GM23338 (cell line): Measurements from ENCODE around the gene MYORG. TPM values are rescaled to one million over a fixed set of nuclear protein-coding genes. Genes with fewer than 3 reads are reported as not detected.

ENCODE experiments used
- ATAC-seq: fragments of 200-7000 bp; cut with Tn5 transposase; 3 replicates; pipeline ENCODE4 v1.9.1; 2020
- DNase-seq: peaks from one replicate; pipeline ENCODE4 v3.0.0-alpha.2; 2015; ENCODE audit warnings: low spot score
- H2AFZ ChIP-seq: fragments of 200-600 bp; sonication (generic); 2 replicates; pipeline ENCODE4 v1.8.0; 2016; ENCODE audit warnings: antibody characterized with exemption, mild to moderate bottlenecking, moderate library complexity
- H3F3A ChIP-seq: fragments of 200-600 bp; sonication (generic); replicated peaks from 2 replicates; pipeline ENCODE4 v1.8.0; 2017; ENCODE audit warnings: antibody characterized with exemption, mixed run types, low read depth
- H3K27ac ChIP-seq: fragments of 200-600 bp; sonication (generic); 2 replicates; pipeline ENCODE4 v1.6.1; 2016; ENCODE audit warnings: low read depth
- H3K27me3 ChIP-seq: fragments of 200-600 bp; sonication (generic); 2 replicates; pipeline ENCODE4 v1.8.0; 2016; ENCODE audit warnings: mild to moderate bottlenecking, mixed run types, moderate library complexity; ENCODE audit not compliant: insufficient read depth
- H3K36me3 ChIP-seq: fragments of 200-600 bp; sonication (generic); 2 replicates; pipeline ENCODE4 v1.8.0; 2016; ENCODE audit warnings: mild to moderate bottlenecking; ENCODE audit not compliant: insufficient read depth
- H3K4me1 ChIP-seq: fragments of 200-600 bp; sonication (generic); 2 replicates; pipeline ENCODE4 v1.8.0; 2016; ENCODE audit warnings: mild to moderate bottlenecking, moderate library complexity; ENCODE audit not compliant: insufficient read depth
- H3K4me2 ChIP-seq: fragments of 200-600 bp; sonication (generic); 2 replicates; pipeline ENCODE4 v1.7.1; 2017; ENCODE audit warnings: mixed run types
- H3K4me3 ChIP-seq: fragments of 200-600 bp; sonication (generic); 2 replicates; pipeline ENCODE4 v1.6.1; 2016; ENCODE audit warnings: mixed run types
- H3K79me2 ChIP-seq: fragments of 200-600 bp; sonication (generic); replicated peaks from 2 replicates; pipeline ENCODE4 v1.8.0; 2017; ENCODE audit warnings: mild to moderate bottlenecking; ENCODE audit not compliant: insufficient read depth
- H3K9me2 ChIP-seq: fragments of 200-600 bp; sonication (generic); 2 replicates; pipeline ENCODE4 v1.8.0; 2017; ENCODE audit not compliant: insufficient read depth
- H4K20me1 ChIP-seq: fragments of 200-600 bp; sonication (generic); replicated peaks from 2 replicates; pipeline ENCODE4 v1.8.0; 2017; ENCODE audit warnings: mild to moderate bottlenecking; ENCODE audit not compliant: insufficient read depth
- H3K27ac Mint-ChIP-seq: 2 replicates; pipeline ENCODE4 v1.8.0; 2020; ENCODE audit warnings: inconsistent platforms, mild to moderate bottlenecking, moderate library complexity, mixed read lengths
- H3K27me3 Mint-ChIP-seq: 3 replicates; pipeline ENCODE4 v1.8.0; 2022; ENCODE audit warnings: low read depth, mild to moderate bottlenecking, moderate library complexity, mixed read lengths, inconsistent platforms; ENCODE audit not compliant: insufficient read depth, poor library complexity
- H3K36me3 Mint-ChIP-seq: 3 replicates; pipeline ENCODE4 v1.8.0; 2021; ENCODE audit warnings: low read depth, mild to moderate bottlenecking, inconsistent platforms, moderate library complexity, mixed read lengths
- H3K4me1 Mint-ChIP-seq: 3 replicates; pipeline ENCODE4 v1.8.0; 2020; ENCODE audit warnings: mild to moderate bottlenecking, inconsistent platforms, mixed read lengths
- H3K4me3 Mint-ChIP-seq: 3 replicates; pipeline ENCODE4 v1.8.0; 2021; ENCODE audit warnings: moderate library complexity, mild to moderate bottlenecking, inconsistent platforms, mixed read lengths
- H3K9me3 Mint-ChIP-seq: 3 replicates; pipeline ENCODE4 v1.8.0; 2020; ENCODE audit warnings: moderate library complexity, mild to moderate bottlenecking, inconsistent platforms, mixed read lengths
- CREB1 ChIP-seq: fragments of 250-450 bp; sonication (Bioruptor Pico); IDR thresholded peaks from 2 replicates; pipeline ENCODE4 v1.5.0; 2020; ENCODE audit warnings: low read depth, mild to moderate bottlenecking, moderate library complexity
- EZH2 ChIP-seq: fragments of 200-600 bp; sonication (generic); IDR thresholded peaks from one replicate; pipeline ENCODE4 v1.8.0; 2017; ENCODE audit warnings: antibody characterized with exemption, mild to moderate bottlenecking, low read depth; ENCODE audit not compliant: unreplicated experiment
- EZH2phosphoT487 ChIP-seq: fragments of 200-600 bp; sonication (generic); IDR thresholded peaks from one replicate; pipeline ENCODE4 v1.8.1; 2018; ENCODE audit warnings: antibody characterized with exemption; ENCODE audit not compliant: unreplicated experiment
- JUNB ChIP-seq: IDR thresholded peaks from one replicate; pipeline ENCODE4 v1.6.1; 2016; ENCODE audit warnings: antibody characterized with exemption; ENCODE audit not compliant: unreplicated experiment
- NANOG ChIP-seq: IDR thresholded peaks from 2 replicates; pipeline ENCODE4 v1.6.1; 2016; ENCODE audit warnings: antibody characterized with exemption, borderline replicate concordance
- POLR2AphosphoS5 ChIP-seq: IDR thresholded peaks from 2 replicates; pipeline ENCODE4 v1.6.1; 2016; ENCODE audit warnings: antibody characterized with exemption, low read depth
- STAT1 ChIP-seq: IDR thresholded peaks from one replicate; pipeline ENCODE4 v1.6.1; 2016; ENCODE audit warnings: antibody characterized with exemption; ENCODE audit not compliant: unreplicated experiment
- ZNF114 ChIP-seq: fragments of 250-450 bp; sonication (Bioruptor Pico); IDR thresholded peaks from 2 replicates; pipeline ENCODE4 v1.5.0; 2020; ENCODE audit warnings: mild to moderate bottlenecking, moderate library complexity
- ZNF331 ChIP-seq: fragments of 250-450 bp; sonication (Bioruptor Pico); IDR thresholded peaks from 2 replicates; pipeline ENCODE4 v1.5.0; 2020; ENCODE audit warnings: low read depth, mild to moderate bottlenecking, moderate library complexity
- polyA plus RNA-seq: library from polyadenylated mRNA; unstranded; fragments of >200 nt; fragmentation: Nextera tagmentation; extraction: Ambion mirVana; gene quantifications from 2 replicates; pipeline ENCODE4 v1.2.1, GENCODE V29; 2016
- total RNA-seq: library from RNA; depleted of rRNA; stranded (reverse); fragments of >200 nt; shearing (Covaris generic); gene quantifications from 2 replicates; pipeline ENCODE4 v1.2.3, GENCODE V29; 2014
- TF ChIP-seq, protein P1 (sequence below): IDR thresholded peaks from one replicate; pipeline ENCODE4 v1.6.1; 2018; ENCODE audit warnings: antibody characterized with exemption; ENCODE audit not compliant: unreplicated experiment
- TF ChIP-seq, protein P2 (sequence below): fragments of 250-450 bp; sonication (Bioruptor Pico); IDR thresholded peaks from 2 replicates; pipeline ENCODE4 v1.5.0; 2020; ENCODE audit warnings: mild to moderate bottlenecking, moderate library complexity
- TF ChIP-seq, protein P3 (sequence below), 2 experiments: fragments of 200-600 bp in 1 of 2; sonication (generic) in 1 of 2; conservative IDR thresholded peaks; 2 replicates each; pipeline versions ENCODE4 v1.5.1 to v1.6.1; 2016 to 2017; ENCODE audit warnings: antibody characterized with exemption in 2 of 2, low read depth in 2 of 2, mild to moderate bottlenecking in 2 of 2, moderate library complexity in 1 of 2
- TF ChIP-seq, protein P4 (sequence below): IDR thresholded peaks from 2 replicates; pipeline ENCODE4 v1.6.1; 2016; ENCODE audit warnings: antibody characterized with exemption

The MYORG gene
- total and polyA plus RNA-seq, 2 experiments from 2014 or later = 1.5 to 7.3 TPM

DNA sequence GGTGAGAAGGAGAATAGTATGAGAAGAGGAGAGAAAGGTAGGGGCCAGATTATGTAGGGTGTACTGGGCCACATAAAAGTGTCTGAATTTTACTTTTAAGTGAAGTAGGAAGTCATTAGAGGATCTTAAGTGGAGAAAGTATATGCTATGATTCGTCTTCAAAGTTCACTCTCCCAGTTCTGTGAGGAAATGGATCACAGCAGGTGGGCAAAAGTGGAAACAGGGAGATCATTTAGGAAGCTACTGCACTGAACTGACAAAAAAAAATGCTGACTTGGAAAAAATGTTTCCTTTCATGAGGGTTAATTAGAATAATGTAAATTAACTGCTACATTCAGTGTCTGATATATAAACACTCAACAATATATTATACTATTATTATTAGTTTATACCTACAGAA is 50.0 kb downstream of the MYORG start:
- no peaks in the 10 kb centered on the region for H3K9me2 ChIP-seq
- H3K79me2 ChIP-seq = no peaks in the 10 kb centered on the region; the same call in 1 of the 2 replicates
- peaks cover 7% of the 10 kb centered on the region; the same call in 1 of the 2 replicates for H3F3A ChIP-seq
- H3K4me1 ChIP-seq = peaks cover 6% of the 10 kb centered on the region
- TF ChIP-seq STAT1 (no peak), ZNF114 (CRISPR knock-in tag) (no peak), EZH2phosphoT487 (no peak), ZNF331 (CRISPR knock-in tag) (no peak), POLR2AphosphoS5 (no peak), NANOG (no peak), CREB1 (CRISPR knock-in tag) (no peak), EZH2 (no peak), JUNB (no peak)
- TF ChIP-seq, protein P1, sequence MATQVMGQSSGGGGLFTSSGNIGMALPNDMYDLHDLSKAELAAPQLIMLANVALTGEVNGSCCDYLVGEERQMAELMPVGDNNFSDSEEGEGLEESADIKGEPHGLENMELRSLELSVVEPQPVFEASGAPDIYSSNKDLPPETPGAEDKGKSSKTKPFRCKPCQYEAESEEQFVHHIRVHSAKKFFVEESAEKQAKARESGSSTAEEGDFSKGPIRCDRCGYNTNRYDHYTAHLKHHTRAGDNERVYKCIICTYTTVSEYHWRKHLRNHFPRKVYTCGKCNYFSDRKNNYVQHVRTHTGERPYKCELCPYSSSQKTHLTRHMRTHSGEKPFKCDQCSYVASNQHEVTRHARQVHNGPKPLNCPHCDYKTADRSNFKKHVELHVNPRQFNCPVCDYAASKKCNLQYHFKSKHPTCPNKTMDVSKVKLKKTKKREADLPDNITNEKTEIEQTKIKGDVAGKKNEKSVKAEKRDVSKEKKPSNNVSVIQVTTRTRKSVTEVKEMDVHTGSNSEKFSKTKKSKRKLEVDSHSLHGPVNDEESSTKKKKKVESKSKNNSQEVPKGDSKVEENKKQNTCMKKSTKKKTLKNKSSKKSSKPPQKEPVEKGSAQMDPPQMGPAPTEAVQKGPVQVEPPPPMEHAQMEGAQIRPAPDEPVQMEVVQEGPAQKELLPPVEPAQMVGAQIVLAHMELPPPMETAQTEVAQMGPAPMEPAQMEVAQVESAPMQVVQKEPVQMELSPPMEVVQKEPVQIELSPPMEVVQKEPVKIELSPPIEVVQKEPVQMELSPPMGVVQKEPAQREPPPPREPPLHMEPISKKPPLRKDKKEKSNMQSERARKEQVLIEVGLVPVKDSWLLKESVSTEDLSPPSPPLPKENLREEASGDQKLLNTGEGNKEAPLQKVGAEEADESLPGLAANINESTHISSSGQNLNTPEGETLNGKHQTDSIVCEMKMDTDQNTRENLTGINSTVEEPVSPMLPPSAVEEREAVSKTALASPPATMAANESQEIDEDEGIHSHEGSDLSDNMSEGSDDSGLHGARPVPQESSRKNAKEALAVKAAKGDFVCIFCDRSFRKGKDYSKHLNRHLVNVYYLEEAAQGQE = no peak
- TF ChIP-seq, protein P2, sequence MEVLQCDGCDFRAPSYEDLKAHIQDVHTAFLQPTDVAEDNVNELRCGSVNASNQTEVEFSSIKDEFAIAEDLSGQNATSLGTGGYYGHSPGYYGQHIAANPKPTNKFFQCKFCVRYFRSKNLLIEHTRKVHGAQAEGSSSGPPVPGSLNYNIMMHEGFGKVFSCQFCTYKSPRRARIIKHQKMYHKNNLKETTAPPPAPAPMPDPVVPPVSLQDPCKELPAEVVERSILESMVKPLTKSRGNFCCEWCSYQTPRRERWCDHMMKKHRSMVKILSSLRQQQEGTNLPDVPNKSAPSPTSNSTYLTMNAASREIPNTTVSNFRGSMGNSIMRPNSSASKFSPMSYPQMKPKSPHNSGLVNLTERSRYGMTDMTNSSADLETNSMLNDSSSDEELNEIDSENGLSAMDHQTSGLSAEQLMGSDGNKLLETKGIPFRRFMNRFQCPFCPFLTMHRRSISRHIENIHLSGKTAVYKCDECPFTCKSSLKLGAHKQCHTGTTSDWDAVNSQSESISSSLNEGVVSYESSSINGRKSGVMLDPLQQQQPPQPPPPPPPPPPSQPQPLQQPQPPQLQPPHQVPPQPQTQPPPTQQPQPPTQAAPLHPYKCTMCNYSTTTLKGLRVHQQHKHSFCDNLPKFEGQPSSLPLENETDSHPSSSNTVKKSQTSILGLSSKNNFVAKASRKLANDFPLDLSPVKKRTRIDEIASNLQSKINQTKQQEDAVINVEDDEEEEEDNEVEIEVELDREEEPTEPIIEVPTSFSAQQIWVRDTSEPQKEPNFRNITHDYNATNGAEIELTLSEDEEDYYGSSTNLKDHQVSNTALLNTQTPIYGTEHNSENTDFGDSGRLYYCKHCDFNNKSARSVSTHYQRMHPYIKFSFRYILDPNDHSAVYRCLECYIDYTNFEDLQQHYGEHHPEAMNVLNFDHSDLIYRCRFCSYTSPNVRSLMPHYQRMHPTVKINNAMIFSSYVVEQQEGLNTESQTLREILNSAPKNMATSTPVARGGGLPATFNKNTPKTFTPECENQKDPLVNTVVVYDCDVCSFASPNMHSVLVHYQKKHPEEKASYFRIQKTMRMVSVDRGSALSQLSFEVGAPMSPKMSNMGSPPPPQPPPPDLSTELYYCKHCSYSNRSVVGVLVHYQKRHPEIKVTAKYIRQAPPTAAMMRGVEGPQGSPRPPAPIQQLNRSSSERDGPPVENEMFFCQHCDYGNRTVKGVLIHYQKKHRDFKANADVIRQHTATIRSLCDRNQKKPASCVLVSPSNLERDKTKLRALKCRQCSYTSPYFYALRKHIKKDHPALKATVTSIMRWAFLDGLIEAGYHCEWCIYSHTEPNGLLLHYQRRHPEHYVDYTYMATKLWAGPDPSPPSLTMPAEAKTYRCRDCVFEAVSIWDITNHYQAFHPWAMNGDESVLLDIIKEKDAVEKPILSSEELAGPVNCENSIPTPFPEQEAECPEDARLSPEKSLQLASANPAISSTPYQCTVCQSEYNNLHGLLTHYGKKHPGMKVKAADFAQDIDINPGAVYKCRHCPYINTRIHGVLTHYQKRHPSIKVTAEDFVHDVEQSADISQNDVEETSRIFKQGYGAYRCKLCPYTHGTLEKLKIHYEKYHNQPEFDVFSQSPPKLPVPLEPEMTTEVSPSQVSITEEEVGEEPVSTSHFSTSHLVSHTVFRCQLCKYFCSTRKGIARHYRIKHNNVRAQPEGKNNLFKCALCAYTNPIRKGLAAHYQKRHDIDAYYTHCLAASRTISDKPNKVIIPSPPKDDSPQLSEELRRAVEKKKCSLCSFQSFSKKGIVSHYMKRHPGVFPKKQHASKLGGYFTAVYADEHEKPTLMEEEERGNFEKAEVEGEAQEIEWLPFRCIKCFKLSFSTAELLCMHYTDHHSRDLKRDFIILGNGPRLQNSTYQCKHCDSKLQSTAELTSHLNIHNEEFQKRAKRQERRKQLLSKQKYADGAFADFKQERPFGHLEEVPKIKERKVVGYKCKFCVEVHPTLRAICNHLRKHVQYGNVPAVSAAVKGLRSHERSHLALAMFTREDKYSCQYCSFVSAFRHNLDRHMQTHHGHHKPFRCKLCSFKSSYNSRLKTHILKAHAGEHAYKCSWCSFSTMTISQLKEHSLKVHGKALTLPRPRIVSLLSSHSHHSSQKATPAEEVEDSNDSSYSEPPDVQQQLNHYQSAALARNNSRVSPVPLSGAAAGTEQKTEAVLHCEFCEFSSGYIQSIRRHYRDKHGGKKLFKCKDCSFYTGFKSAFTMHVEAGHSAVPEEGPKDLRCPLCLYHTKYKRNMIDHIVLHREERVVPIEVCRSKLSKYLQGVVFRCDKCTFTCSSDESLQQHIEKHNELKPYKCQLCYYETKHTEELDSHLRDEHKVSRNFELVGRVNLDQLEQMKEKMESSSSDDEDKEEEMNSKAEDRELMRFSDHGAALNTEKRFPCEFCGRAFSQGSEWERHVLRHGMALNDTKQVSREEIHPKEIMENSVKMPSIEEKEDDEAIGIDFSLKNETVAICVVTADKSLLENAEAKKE (CRISPR knock-in tag) = no peak
- TF ChIP-seq, protein P3, sequence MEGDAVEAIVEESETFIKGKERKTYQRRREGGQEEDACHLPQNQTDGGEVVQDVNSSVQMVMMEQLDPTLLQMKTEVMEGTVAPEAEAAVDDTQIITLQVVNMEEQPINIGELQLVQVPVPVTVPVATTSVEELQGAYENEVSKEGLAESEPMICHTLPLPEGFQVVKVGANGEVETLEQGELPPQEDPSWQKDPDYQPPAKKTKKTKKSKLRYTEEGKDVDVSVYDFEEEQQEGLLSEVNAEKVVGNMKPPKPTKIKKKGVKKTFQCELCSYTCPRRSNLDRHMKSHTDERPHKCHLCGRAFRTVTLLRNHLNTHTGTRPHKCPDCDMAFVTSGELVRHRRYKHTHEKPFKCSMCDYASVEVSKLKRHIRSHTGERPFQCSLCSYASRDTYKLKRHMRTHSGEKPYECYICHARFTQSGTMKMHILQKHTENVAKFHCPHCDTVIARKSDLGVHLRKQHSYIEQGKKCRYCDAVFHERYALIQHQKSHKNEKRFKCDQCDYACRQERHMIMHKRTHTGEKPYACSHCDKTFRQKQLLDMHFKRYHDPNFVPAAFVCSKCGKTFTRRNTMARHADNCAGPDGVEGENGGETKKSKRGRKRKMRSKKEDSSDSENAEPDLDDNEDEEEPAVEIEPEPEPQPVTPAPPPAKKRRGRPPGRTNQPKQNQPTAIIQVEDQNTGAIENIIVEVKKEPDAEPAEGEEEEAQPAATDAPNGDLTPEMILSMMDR (conservative IDR thresholded peaks at IDR 0.05; ENCODE audit: low read depth in 2 of 2) = no peak
- TF ChIP-seq, protein P4, sequence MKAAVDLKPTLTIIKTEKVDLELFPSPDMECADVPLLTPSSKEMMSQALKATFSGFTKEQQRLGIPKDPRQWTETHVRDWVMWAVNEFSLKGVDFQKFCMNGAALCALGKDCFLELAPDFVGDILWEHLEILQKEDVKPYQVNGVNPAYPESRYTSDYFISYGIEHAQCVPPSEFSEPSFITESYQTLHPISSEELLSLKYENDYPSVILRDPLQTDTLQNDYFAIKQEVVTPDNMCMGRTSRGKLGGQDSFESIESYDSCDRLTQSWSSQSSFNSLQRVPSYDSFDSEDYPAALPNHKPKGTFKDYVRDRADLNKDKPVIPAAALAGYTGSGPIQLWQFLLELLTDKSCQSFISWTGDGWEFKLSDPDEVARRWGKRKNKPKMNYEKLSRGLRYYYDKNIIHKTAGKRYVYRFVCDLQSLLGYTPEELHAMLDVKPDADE = no peak
- no peaks in the 10 kb centered on the region for H4K20me1 ChIP-seq
- Mint-ChIP-seq H3K4me1 (peaks cover 13% of the 10 kb centered on the region), H3K4me3 (no peak overlapping the region; the same call in 2 of the 3 replicates), H3K27ac (no peak overlapping the region), H3K36me3 (no peaks in the 10 kb centered on the region), H3K9me3 (no peaks in the 10 kb centered on the region), H3K27me3 (peaks cover 15% of the 10 kb centered on the region)
- H3K36me3 ChIP-seq = no peaks in the 10 kb centered on the region
- no peaks in the 10 kb centered on the region for H3K27me3 ChIP-seq
- no peak overlapping the region for H2AFZ ChIP-seq
- H3K4me3 ChIP-seq = no peak overlapping the region
- H3K4me2 ChIP-seq = no peak overlapping the region
- ATAC-seq (no peak), DNase-seq (no peak)
- no peak overlapping the region for H3K27ac ChIP-seq
